Kidney epithelial cell (primary cell): Measurements from ENCODE around the gene FBXW9. TPM values are rescaled to one million over a fixed set of nuclear protein-coding genes. Genes with fewer than 3 reads are reported as not detected.

Experiments
- DNase-seq: peaks from one replicate; pipeline ENCODE4 v3.0.0-alpha.2; 2010; ENCODE audit warnings: low read depth
- H3K27me3 ChIP-seq: 2 replicates; pipeline ENCODE4 v1.6.0; 2011; ENCODE audit warnings: low read length; ENCODE audit not compliant: control insufficient read depth, insufficient read depth
- H3K36me3 ChIP-seq: 2 replicates; pipeline ENCODE4 v1.5.1; 2011; ENCODE audit warnings: low read length; ENCODE audit not compliant: control insufficient read depth, insufficient read depth
- H3K4me3 ChIP-seq: 2 replicates; pipeline ENCODE4 v1.5.1; 2011; ENCODE audit warnings: low read depth, mild to moderate bottlenecking, control low read depth, low read length
- total RNA-seq: library from RNA; depleted of rRNA; stranded (reverse); fragments of >200 nt; gene quantifications from 2 replicates; pipeline ENCODE4 v1.2.3, GENCODE V29; 2015
- TF ChIP-seq, protein P1 (sequence below): IDR thresholded peaks from 2 replicates; pipeline ENCODE4 v1.5.1; 2011; ENCODE audit warnings: mild to moderate bottlenecking, moderate library complexity, low read length, control low read depth, inconsistent platforms; ENCODE audit not compliant: insufficient read depth, poor library complexity, severe bottlenecking

FBXW9 gene
- total RNA-seq, 1 donor from 2014 or later: 19.0 TPM

DNA sequence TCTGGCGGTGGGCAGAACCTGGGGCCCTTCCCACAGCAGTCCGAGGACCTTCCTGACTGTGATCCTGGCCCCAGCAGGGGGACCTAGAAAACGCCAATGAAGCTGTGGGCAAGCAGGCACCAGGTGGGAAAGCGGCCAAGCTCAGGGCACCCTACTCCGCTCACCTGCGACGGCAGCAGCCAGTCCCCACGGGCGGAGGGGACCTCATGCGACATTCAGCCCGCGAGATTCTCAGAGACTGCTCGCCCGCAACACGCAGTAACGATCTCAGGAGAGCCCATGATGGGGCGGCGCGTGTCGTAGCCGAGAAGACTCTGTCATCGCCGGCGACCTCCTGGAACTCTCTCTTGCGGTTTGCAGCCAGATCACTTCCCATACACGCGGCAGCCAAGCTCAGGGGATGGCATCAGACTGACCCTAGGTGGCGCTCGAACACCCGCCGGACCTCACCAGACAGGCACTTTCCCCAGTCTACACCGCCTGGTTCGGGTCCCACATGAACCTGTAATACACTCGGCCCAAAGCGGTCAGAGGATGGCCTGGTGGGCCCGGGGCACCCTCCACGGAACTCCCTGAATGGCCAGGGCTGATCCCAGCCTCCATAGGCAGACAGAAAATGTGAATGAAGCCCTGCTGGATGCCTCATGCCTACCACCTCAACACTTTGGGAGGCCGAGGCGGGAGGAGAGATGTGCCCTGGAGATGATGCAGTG is 56.4 kb downstream of the FBXW9 start:
- Histone ChIP-seq H3K27me3 (no peaks in the 10 kb centered on the region), H3K4me3 (no peak overlapping the region), H3K36me3 (no peaks in the 10 kb centered on the region)
- TF ChIP-seq, protein P1, sequence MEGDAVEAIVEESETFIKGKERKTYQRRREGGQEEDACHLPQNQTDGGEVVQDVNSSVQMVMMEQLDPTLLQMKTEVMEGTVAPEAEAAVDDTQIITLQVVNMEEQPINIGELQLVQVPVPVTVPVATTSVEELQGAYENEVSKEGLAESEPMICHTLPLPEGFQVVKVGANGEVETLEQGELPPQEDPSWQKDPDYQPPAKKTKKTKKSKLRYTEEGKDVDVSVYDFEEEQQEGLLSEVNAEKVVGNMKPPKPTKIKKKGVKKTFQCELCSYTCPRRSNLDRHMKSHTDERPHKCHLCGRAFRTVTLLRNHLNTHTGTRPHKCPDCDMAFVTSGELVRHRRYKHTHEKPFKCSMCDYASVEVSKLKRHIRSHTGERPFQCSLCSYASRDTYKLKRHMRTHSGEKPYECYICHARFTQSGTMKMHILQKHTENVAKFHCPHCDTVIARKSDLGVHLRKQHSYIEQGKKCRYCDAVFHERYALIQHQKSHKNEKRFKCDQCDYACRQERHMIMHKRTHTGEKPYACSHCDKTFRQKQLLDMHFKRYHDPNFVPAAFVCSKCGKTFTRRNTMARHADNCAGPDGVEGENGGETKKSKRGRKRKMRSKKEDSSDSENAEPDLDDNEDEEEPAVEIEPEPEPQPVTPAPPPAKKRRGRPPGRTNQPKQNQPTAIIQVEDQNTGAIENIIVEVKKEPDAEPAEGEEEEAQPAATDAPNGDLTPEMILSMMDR: peak; percentile 70
- peak; percentile 35 for DNase-seq

Other genes with a start within 250 kb of the FBXW9 start
- gene ZNF709, start 211.8 kb downstream of the FBXW9 start, total RNA-seq: 0.75 and 2.0 TPM in 2 replicates
- 4.0 and 7.9 TPM in 2 replicates for gene ZNF564, start 145.1 kb downstream of the FBXW9 start, total RNA-seq
- 6.0 and 6.6 TPM in 2 replicates for gene ZNF490, start 85.8 kb downstream of the FBXW9 start, total RNA-seq
- gene ZNF791, start 85.7 kb downstream of the FBXW9 start, total RNA-seq: 11.0 and 16.2 TPM in 2 replicates
- gene MAN2B1, start 29.9 kb downstream of the FBXW9 start, total RNA-seq: 92.8 and 141 TPM in 2 replicates
- gene WDR83, start 29.8 kb downstream of the FBXW9 start, total RNA-seq: 15.7 and 16.6 TPM in 2 replicates
- 109 and 127 TPM in 2 replicates for gene DHPS, start 14.8 kb downstream of the FBXW9 start, total RNA-seq
- gene GNG14, start 8.6 kb downstream of the FBXW9 start, total RNA-seq: not detected in 2 replicates
- 27.1 and 40.2 TPM in 2 replicates for gene TNPO2, start 27.3 kb upstream of the FBXW9 start, total RNA-seq
- 368 and 443 TPM in 2 replicates for gene TRIR, start 38.1 kb upstream of the FBXW9 start, total RNA-seq
- gene GET3, start 40.9 kb upstream of the FBXW9 start, total RNA-seq: 146 and 148 TPM in 2 replicates
- gene BEST2, start 55.2 kb upstream of the FBXW9 start, total RNA-seq: not detected in 2 replicates
- gene HOOK2, start 78.9 kb upstream of the FBXW9 start, total RNA-seq: 38.7 and 44.1 TPM in 2 replicates
- gene JUNB, start 94.9 kb upstream of the FBXW9 start, total RNA-seq: 395 and 431 TPM in 2 replicates
- 366 and 396 TPM in 2 replicates for gene PRDX2, start 105.2 kb upstream of the FBXW9 start, total RNA-seq
- not detected in 2 replicates for gene THSD8, start 105.4 kb upstream of the FBXW9 start, total RNA-seq
- gene RNASEH2A, start 110.0 kb upstream of the FBXW9 start, total RNA-seq: 17.0 and 24.8 TPM in 2 replicates
- 0.21 TPM in 1 of 2 replicates, not detected in the other for gene RTBDN, start 137.9 kb upstream of the FBXW9 start, total RNA-seq
- 0.88 and 2.4 TPM in 2 replicates for gene MAST1, start 141.9 kb upstream of the FBXW9 start, total RNA-seq
- gene DNASE2, start 184.8 kb upstream of the FBXW9 start, total RNA-seq: 38.5 and 44.4 TPM in 2 replicates
- gene KLF1, start 190.6 kb upstream of the FBXW9 start, total RNA-seq: not detected in 2 replicates
- gene GCDH, start 194.5 kb upstream of the FBXW9 start, total RNA-seq: 35.2 and 43.9 TPM in 2 replicates
- gene SYCE2, start 222.7 kb upstream of the FBXW9 start, total RNA-seq: 0.13 and 0.48 TPM in 2 replicates
- 90.6 and 93.7 TPM in 2 replicates for gene FARSA, start 237.1 kb upstream of the FBXW9 start, total RNA-seq
- gene CALR, start 242.0 kb upstream of the FBXW9 start, total RNA-seq: 936 and 958 TPM in 2 replicates
- gene RAD23A, start 249.2 kb upstream of the FBXW9 start, total RNA-seq: 138 and 146 TPM in 2 replicates